Chondrocyte (in vitro differentiated cells): ENCODE data around the gene KAT6B. TPM values are rescaled to one million over a fixed set of nuclear protein-coding genes. Genes with fewer than 3 reads are reported as not detected.

Experiments used
- DNase-seq: peaks from one replicate; pipeline ENCODE4 v3.0.0; 2021; ENCODE audit warnings: mixed read lengths, low spot score
- H3K27ac Mint-ChIP-seq: one replicate; pipeline ENCODE4 v1.8.0; 2021; ENCODE audit warnings: mild to moderate bottlenecking, moderate library complexity, mixed read lengths; ENCODE audit not compliant: unreplicated experiment
- H3K27me3 Mint-ChIP-seq: 2 replicates; pipeline ENCODE4 v1.8.0; 2021; ENCODE audit warnings: low read depth, mixed read lengths
- H3K36me3 Mint-ChIP-seq: 2 replicates; pipeline ENCODE4 v1.8.0; 2021; ENCODE audit warnings: low read depth, mixed read lengths
- H3K4me1 Mint-ChIP-seq: 2 replicates; pipeline ENCODE4 v1.8.0; 2021; ENCODE audit warnings: low read depth, mild to moderate bottlenecking, mixed read lengths
- H3K4me3 Mint-ChIP-seq: one replicate; pipeline ENCODE4 v1.8.0; 2021; ENCODE audit warnings: mild to moderate bottlenecking, moderate library complexity, mixed read lengths; ENCODE audit not compliant: unreplicated experiment
- H3K9me3 Mint-ChIP-seq: 2 replicates; pipeline ENCODE4 v1.8.0; 2021; ENCODE audit warnings: low read depth, mixed read lengths
- CTCF ChIP-seq: fragments of 200-600 bp; sonication (generic); IDR thresholded peaks from 2 replicates; pipeline ENCODE4 v1.5.0; 2021; ENCODE audit warnings: antibody characterized with exemption, mild to moderate bottlenecking, moderate library complexity
- total RNA-seq: library from RNA; stranded (reverse); gene quantifications from 3 replicates; pipeline ENCODE4 v1.2.1, GENCODE V29; 2021

KAT6B gene
- total RNA-seq, 1 donor from 2014 or later, result 20.8 TPM

GRCh38 chr10:74867351-74867750 lies 41.0 kb downstream of the KAT6B start:
- TF ChIP-seq CTCF, result no peak
- DNase-seq, result no peak
- Mint-ChIP-seq H3K4me1 (no peaks in the 10 kb centered on the region), H3K9me3 (no peaks in the 10 kb centered on the region), H3K36me3 (no peaks in the 10 kb centered on the region), H3K27me3 (no peaks in the 10 kb centered on the region), H3K27ac (no peak overlapping the region), H3K4me3 (no peak overlapping the region)

- no peak for TF ChIP-seq CTCF
- Mint-ChIP-seq H3K36me3 (no peaks in the 10 kb centered on the region), H3K4me1 (no peaks in the 10 kb centered on the region)
Observed at GRCh38 chr10:74868392-74868977, 42.1 kb downstream of the KAT6B start.

GRCh38 chr10:74869635-74870034 lies 43.2 kb downstream of the KAT6B start:
- Mint-ChIP-seq H3K36me3 (no peaks in the 10 kb centered on the region), H3K9me3 (no peaks in the 10 kb centered on the region), H3K4me3 (no peak overlapping the region)

More at GRCh38 chr10:74868392-74868977, 42.1 kb downstream of the KAT6B start:
- Mint-ChIP-seq H3K27ac (no peak overlapping the region), H3K9me3 (no peaks in the 10 kb centered on the region), H3K27me3 (no peaks in the 10 kb centered on the region), H3K4me3 (no peak overlapping the region)
- no peak for DNase-seq

GRCh38 chr10:74870191-74870590 lies 43.8 kb downstream of the KAT6B start:
- H3K36me3 Mint-ChIP-seq, result no peaks in the 10 kb centered on the region
- DNase-seq, result no peak
- H3K4me1 Mint-ChIP-seq, result peaks cover 3% of the 10 kb centered on the region
- H3K27me3 Mint-ChIP-seq, result no peaks in the 10 kb centered on the region
- TF ChIP-seq CTCF, result no peak
- no peaks in the 10 kb centered on the region for H3K9me3 Mint-ChIP-seq
- H3K4me3 Mint-ChIP-seq, result no peak overlapping the region
- no peak overlapping the region for H3K27ac Mint-ChIP-seq

More at GRCh38 chr10:74869635-74870034, 43.2 kb downstream of the KAT6B start:
- Mint-ChIP-seq H3K27ac (no peak overlapping the region), H3K27me3 (no peaks in the 10 kb centered on the region), H3K4me1 (no peaks in the 10 kb centered on the region)
- TF ChIP-seq CTCF, result no peak
- no peak for DNase-seq

GRCh38 chr10:74871595-74872382 lies 45.4 kb downstream of the KAT6B start:
- TF ChIP-seq CTCF, result no peak

More at GRCh38 chr10:74871595-74872382, 45.4 kb downstream of the KAT6B start:
- H3K4me3 Mint-ChIP-seq, result no peak overlapping the region
- no peaks in the 10 kb centered on the region for H3K36me3 Mint-ChIP-seq
- DNase-seq, result no peak
- no peaks in the 10 kb centered on the region for H3K9me3 Mint-ChIP-seq
- H3K27me3 Mint-ChIP-seq, result no peaks in the 10 kb centered on the region
- H3K4me1 Mint-ChIP-seq, result peaks cover 13% of the 10 kb centered on the region
- H3K27ac Mint-ChIP-seq, result no peak overlapping the region
